ENCODE data around the gene CCNK.

The CCNK gene

DNA sequence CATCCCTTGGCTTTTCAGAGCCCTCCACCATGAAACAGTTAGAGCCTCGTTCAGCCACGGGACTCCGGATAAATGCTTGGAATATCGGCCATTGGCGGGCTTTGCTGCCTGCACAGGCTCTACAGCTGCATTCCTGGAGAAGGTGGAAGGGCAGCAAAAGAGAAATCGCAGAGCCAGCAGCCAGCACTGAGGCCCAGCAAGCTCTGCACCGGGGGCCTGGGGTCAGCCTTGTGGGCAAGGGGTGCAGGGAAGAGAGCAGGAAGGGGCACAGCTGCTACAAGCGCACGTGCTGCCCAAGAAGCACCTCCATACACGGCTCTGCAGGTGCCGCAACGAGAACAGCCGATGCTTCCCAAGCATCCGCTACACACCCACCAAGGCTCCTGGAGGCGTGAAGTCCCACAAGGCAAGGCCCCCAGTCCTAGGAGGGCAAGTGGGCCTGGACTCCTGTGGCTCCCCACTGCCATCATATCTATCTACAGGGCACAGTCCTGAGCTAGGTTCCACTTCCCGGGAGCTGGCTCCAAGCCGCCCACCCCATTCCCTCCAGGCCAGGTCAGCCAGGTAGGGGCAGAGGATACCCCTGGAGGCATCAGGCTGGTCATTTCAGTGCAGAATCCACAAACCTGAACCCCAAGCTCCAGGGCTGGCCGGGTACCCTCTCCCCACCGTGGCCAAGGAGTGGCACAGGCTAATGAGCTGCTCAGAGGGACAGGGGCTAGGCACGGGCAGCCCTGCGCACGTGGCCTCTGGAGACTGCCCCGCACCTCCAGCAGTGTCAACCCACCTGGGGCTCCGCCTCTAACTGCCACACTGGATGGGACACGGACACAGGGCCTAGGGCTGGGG is 40.2 kb downstream of the CCNK start:
- DNase-seq, result no peak

DNA sequence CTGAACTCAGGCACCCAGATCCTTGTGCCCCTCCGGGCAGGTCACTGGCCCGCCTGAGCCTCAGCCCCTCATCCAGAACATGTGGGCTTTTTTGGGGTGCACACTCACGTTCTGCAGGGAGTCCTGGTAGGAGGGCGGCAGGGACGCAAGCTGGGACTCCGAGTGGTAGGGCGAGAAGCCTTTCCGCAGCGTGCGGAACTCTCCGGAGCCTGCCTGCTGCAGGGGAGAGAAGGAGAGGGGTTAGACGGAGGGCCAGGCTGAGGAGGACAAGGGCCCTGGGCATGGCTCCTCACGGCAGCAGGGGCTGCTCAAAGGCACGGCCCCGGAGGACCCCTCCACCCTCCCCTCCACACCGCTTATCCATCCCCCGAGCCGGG is 40.8 kb downstream of the CCNK start:
- DNase-seq, result no peak

DNA sequence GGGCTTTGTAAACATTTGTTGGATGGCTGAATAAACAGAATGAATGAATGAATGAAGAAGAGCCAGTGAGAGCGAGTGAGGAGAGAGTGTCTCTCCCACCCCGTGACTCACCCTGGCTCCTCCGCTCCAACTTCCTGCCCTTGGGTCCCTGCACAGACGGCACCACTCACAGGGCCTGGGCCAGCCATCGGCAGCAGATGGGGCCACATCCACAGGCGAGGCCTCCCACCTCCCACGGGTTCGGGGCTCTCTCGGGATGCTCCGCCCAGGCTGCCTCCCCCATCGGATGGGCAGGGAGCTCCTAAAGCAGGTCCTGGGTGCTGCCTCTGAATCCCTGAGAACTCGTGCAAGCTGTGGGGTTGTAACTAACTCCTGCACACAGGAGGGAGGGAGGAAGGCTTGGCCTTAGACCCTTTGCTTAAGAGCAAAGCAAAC is 41.3 kb downstream of the CCNK start:
- DNase-seq, result no peak

DNA sequence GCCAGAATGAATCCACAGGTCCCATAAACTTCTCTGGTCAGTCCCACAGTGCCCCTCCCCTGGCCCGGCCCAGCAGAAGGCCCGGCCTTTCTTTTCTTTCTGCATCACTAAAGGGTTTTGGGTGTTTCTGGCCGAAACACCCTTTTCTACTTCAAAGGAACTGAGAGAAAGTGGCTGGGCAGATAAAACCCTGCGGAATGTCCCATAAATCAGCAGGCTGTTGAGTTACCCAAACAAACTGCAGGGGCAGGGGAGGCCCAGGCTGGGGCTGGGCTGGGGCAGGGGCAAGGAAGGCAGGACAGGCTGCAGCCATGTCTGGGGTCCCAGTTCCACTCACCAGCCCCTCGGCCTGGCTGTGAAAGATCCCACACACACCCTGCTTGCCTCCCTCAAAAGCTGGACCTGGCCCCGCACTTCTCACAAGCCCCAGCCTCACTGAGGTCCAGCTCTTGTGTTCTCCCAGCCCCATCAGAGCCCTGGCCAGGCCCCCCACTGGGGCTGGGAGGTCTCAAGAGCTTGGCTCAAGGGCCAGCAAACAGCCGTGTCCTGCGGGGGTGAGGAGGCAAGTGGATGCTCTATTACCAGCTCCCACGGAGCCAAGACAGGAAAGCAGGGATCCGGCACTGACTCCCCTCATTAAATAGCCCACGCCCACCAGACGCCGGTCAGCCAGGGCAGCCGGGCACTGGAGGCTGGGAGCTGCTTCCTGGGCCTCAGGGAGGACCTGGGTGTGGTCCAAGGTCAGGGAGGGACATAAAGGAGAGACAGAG is 41.9 kb downstream of the CCNK start:
- DNase-seq, result no peak

DNA sequence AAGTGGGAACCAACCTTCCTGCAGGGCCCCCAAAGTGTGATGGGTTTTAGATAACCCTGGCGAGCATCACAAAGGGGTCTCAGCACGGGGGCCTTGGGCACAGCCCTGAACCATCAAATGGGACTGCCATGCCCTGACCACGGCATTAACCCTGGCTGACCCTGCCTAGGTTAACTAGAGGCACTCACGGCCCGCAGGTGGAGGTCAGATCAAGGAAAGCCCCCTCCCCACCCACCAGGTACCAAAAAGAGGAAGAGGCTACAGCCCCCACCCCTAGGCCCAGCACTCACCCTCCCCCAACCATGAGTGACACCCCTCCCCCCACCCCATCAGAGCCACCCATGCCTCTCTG is 42.5 kb downstream of the CCNK start:
- DNase-seq, result no peak

DNA sequence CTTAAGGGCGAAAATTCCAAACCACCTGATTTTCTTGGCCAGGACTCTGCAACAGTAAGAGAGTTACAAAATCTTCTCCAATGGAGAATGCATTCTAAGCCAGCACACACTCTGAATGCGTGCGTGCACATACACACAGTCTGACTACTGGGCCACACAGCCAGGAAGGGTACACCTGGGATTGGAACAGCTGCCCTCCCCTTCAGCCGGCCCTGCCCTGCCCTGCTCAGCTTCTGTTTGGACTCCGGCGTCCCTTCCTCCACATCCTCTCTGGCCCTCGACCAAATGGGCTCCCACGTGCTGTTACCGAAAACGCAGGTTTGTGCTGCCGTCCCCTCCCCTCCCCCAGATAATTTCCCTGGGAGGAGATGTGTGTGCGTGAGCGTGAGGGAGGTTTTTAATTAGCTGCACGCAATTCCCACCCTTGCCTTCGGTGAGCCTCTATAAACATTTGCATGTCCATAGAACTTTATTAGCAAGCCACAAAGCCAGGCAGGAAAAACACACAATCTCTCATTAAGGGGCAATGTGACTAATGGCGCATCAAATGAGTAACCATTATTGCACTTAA is 43.0 kb downstream of the CCNK start:
- DNase-seq, result no peak

DNA sequence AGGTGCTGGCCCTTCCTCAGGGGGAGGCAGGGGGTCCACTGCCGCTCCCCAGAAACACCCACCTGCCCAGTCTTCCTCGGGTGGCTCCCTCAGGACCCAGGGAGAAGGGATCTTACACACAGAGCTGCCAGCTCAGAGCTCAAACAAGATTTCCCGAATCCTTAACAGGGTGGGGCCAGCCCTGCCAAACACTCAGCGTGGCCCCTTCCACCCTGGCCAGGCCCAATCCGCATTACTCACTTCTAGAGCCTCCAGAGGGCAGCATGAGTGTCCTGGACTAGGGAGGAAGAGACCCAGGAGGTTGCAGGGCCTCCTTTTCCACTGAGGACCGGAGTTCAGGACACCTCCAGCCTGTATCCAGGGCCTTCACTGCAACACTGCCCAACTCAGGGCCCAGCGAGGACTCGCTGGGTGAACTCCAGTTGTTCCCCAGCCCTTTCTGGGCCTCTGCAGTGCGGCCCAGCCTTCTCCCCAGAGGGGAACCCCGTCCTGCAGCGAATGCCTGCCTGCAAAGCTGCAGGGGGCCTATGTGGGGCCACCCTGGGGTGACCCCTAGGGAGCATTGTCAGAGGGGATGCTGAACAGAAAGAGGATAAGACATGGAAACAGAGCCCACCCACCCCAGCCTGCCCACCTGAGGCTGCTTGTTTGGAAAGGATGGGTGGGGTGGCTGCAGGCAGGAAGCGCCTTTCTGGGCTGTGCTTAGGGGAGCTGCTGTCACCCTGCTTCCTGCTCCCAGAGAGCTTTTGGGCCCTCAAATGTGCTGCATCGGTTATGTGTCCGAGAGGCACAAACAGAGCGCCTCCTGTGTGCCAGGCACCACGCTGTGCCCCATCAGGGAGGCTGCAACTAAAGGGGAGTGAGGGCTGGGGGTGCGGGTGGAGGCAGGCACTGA is 43.8 kb downstream of the CCNK start:
- no peak for DNase-seq

DNA sequence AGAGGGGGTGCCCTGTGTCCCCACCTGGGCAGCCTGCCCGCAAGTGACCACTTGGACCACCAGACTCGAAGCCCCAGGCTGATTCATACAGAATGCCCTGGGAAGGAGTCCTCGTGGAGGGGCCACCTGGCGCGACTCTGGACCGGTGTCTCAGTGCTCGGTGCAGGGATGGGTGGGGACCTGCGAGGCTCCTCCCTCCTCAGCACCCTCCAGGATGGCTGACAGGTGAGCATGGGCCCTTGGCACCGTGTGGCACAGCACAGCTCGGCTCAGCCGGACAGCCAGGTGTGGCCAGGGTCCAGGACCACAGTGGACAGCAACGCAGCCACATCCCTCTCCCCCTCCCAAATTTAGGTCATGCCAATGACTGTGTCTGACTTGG is 44.5 kb downstream of the CCNK start:
- no peak for DNase-seq

DNA sequence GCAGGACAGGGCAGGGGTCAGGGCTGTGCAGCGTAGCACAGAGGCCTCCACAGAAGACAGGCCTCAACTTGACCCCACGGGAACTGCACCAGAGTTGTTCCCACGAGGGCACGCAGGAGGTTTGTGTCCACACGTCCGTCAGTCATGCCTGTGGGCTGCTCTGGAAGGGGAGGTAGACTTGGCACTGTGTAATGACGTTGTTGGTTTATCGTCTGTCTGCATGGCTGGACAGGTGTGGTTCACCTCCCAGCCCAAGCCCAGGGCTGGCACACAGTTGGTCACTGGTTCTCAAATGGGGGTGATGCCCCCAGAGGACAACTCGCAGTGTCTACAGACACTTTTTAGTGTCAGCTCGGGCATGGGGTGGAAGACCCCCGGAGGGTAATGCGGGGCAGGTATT is 45.8 kb downstream of the CCNK start:
- no peak for DNase-seq

DNA sequence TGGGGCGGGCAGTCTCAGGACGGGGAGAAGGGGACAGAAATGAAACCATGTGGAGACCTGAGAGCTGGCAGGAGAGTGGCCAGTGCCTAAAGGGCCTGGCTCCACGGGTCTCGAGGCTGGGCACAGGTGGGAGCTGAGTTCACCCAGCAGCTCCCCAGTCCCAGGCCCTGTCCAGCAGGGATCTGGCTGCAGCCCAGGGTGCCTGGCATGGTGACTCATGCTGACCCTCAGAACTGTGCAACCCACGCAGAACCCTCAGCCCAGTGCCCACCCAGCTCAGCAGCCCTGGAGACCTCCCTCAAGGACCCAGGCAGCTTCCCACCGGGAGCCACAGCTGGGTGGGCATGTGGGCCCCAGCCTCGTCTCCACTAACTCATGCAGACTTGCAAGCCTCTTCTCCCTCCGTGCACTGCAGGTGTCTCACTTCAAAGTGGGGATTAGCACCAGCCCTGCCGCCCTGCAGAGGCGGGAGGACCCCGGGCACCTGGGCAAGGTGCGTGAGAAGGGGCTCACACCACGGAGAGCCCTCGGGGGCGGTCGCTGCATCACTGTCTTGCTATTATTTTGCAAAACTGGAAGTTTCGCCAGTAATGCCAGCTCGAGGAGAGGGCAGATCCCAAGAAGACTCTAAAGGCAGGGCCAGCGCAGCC is 46.3 kb downstream of the CCNK start:
- no peak for DNase-seq

DNA sequence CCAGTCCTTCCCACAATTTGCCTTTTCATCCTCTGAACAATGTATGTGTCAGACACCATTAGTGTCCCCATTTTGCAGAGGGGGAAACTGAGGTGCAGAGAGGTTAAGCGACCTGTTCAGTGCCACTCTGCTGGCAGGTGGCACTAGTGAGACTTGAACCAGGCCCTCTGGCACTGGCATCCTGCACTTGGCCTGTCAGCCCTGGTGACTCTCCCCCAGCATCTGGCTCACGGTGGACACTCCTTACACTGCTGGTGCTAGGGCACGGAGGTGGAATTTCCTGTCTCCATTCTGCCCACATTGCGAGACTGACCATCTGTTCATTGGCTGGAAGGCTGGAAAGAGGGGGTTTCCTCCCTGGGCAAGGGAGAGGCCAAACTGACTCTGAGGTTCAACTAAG is 48.7 kb downstream of the CCNK start:
- DNase-seq, result no peak

DNA sequence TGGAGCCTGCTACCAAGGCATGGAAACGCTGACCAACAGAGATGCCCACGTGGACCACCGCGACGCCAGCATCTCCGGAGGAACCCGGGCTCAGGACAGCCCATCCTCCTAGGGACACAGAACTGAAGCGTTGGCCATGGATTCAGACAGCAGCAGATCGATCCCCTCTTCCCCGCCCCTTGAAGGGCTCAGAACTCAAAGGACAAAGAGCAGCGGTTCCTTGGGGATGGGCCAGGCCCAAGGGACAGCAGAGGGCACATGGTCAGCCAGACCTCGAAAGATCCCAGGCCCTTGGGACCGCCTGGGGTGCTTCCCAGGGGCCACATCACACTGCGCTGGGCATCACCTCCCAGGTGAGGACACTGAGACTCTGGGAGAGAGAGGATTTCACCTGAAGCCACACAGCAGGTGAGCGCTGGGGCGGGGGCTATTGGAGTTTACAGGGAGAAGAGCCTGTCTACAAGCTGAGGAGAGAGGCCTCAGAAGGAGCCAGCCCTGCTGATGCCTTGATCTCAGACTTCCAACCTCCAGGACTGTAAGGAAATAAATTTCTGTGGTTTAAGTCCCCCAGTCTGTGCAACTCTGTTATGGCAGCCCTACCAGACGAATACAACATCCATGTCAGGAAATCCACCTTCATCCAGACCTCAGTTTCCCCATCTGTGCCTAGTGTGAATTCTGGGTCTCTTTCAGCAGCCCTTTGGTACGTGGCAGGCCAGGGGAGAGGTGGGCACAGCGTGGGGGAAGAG is 49.4 kb downstream of the CCNK start:
- no peak for DNase-seq

DNA sequence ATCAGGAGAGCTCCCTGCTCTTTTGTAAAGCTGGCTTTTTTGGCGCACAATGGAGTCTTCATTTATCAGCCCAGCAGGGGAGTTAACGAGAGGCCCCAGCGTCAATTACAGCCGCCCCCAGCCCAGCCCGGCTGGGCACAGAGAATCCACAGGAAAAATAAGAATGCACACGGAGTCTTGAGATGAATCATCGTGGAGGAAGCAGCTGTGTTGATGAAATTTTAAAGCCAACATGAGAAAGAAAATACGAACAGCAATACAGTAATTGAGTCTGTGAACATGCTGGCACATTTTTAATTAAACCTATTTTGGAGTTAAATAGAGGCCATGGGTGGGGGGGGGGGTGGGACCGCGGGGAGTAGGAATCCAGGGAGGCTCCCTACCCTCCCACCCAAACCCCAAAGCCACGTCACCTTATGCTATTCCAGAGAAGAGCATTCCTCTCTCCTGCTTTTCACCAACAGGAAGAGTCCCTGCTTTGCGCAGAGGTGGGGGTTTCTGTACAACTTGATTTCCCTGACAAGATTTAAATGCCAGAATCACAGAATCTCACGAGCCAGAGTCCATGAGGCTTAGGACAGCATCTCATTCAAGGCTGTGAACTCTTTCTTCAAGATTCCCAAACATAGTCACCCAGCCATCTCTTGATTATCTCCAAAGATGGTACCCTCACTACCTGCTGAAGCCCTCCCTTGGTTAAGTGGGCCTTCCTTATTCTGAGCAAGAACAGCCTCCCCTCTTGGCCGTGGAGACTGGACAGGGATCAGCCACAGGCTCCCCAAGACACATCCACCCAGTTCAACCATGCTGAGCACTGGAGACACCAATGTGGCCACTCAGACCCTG is 50.3 kb downstream of the CCNK start:
- DNase-seq, result no peak

DNA sequence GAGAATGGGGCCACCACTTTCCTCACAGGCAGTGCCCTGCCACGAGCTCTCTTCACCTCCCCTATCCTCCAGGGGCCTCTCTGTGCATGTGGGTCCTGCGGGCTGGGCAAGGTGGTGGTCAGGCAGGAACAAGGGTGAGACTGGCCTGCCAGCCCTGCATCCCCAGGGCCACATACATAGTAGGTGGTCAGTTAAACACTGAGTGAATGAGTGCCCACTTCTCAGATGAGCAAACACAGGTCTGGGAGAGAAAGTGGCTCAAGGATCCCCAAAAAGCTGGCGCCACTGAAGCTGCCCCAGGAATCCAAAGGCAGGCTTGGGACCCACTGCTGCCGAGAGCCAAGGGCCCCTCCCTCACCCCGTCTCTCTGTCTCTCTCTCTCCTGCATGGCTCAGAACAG is 51.1 kb downstream of the CCNK start:
- DNase-seq, result no peak

DNA sequence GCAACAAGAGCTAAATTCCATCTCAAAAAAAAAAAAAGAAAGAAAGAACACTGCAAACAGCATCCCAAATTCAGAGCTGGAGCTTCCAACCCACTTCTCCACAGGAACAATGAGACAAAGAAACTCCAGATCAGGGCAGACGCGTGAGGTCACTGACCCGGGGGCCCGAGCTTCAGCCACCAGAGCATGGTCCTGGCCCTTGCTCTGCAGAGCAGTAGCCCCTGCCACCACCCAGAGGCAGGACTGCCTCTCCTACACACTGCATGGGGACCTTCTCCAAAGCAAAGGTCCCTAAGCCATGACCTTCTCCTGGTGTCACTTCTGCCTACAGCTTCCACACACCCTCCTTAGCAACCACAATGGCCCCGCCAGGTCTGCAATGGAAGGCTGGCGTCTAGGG is 53.1 kb downstream of the CCNK start:
- DNase-seq, result no peak

DNA sequence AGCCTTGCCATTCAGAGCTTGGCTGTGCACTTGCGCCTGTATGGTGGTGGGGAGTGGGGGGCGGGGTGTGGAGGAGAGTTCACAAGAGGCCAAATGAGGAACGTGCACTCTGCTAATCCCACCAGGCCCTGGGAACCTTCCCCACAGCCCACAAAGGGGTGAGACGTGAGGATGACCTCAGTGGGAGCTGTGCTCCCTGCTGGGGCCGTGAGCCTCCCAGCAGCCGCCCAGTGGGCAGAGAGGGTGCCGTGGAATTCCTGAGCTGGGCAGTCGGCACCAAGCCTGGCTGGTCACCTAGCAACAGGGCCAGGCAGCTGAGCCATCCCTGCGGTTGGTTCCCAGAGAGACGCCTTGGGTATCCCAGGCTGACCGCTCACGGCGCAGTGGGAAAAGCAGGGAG is 53.7 kb downstream of the CCNK start:
- no peak for DNase-seq

DNA sequence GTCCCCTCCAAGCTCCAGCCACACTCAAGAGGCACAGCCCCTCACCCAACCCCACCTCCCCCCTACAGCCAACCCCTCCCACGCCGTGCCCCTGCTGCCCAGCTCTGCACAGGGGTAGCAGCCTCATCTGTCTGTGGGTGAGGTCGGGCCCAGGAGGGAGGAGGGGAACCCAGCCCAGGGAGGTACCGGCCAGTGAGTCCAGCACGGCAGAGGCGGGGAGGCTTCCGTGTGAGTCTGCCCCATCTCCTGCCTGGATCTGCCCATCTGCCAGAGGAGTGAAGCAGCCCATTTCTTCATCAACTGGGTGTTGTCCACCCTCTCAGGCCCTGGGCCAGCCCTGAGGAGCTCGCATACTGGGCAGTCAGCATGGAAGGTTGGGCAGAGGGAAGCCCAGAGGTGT is 54.2 kb downstream of the CCNK start:
- no peak for DNase-seq

DNA sequence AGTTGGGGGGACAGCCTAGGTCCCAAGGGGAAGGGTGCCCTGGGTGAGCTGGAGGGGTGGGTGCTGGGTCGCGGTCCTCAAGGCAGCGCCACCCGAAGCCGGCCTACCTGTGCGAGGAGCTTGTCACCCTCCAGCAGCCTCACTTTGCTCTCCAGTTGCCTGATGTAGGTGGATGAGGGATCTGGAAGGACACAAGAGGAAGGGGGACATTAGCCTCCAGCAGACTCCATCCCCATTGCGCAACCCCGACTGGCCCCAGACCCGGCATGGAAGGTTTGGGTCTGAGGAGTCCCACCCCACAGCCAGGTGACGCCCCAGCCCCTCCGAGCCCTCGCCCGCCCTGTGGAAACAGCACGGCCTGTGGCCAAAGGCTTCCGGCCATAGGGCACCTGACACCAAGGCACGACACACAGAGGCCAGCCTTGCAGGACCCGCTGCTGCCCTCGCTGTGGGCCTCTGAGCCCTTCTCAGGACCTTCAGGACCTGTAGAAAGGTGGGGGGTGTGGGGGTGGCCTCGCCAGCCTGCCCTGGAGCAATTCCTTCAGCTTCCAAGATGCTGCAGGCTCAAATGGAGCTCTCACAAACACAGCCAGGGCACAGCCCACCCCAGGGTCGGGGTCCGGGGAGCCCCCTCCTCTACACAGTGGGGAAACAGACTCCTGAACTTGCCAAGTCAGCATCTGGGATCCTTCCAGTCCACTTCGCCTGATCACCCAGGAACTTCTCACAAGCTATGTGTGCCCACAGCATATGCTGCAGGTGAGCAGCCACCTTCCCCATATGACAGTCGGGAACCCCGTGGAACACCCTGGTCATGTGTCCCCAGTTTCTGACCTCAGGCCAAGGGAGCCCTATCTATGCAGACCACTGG is 54.9 kb downstream of the CCNK start:
- DNase-seq, result no peak

DNA sequence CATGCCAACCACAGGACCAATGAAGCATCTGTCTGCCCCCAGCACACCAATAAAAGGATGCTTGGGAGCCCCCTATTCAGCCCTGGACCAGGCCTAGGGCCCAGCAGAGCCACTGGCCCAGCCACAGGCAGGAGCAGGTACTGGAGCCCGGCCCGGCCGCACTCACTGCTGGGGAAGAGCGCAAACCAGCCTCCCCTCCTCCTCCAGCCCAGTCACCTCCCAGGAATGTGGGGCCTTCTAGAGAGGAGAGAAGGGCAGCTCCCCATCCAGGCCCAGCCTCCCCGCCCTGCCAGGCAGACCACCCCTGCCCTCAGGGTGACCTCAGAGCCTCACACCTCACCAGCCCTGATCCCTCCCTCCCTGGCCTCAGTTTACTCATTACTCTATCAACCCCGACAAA is 56.2 kb downstream of the CCNK start:
- no peak for DNase-seq

DNA sequence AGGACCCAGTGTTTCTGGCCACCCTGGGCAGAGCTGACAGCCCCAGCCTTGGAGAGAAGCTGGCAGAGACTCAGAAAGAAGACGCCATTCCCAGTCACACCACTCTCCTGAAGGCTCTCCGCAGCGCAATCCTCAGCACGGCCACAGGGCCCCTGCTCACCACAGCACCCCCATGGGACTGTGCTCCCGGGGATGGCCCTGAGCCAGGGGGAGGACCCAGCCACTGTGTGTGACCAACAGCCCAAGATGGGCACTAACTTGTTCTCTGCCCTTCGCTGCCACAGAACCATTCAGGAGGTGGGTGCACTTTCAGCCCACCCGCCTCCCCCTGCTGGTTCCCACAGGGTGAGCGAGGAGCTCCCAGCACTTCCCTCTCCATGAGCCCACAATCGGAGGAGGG is 57.1 kb downstream of the CCNK start:
- DNase-seq, result no peak
